Activated CD4-positive, alpha-beta memory T cell treated with anti-CD3 and anti-CD28 coated beads, Interleukin-2, amount 10 ng/mL, durations not matched to agents 7 days and 5 days (primary cell): ENCODE results near the gene BTG1. TPM values are rescaled to one million over a fixed set of nuclear protein-coding genes. Genes with fewer than 3 reads are reported as not detected.

ENCODE experiments used
- CTCF ChIA-PET: fragments of 350-600 bp; sonication (Branson Sonifier 250); formaldehyde crosslinking; loops from one replicate; lab custom pipeline; 2021; ENCODE audit warnings: antibody characterized with exemption, inconsistent platforms; lab: Charles Lee
- POLR2A ChIA-PET: fragments of 350-600 bp; sonication (Branson Sonifier 250); formaldehyde crosslinking; loops from one replicate; lab custom pipeline; 2021; ENCODE audit warnings: antibody characterized with exemption; lab: Charles Lee
- DNase-seq: peaks from one replicate; pipeline ENCODE4 v3.0.0-alpha.2; 2020
- H3K27ac Mint-ChIP-seq: one replicate; pipeline ENCODE4 v1.8.0; 2021; ENCODE audit warnings: mild to moderate bottlenecking, mixed read lengths
- H3K27me3 Mint-ChIP-seq: one replicate; pipeline ENCODE4 v1.8.0; 2021; ENCODE audit warnings: mixed read lengths
- H3K36me3 Mint-ChIP-seq: one replicate; pipeline ENCODE4 v1.8.0; 2021; ENCODE audit warnings: low read depth, mixed read lengths
- H3K4me1 Mint-ChIP-seq: one replicate; pipeline ENCODE4 v1.8.0; 2021; ENCODE audit warnings: mixed read lengths
- H3K4me3 Mint-ChIP-seq: one replicate; pipeline ENCODE4 v1.8.0; 2021; ENCODE audit warnings: mild to moderate bottlenecking, mixed read lengths
- H3K9me3 Mint-ChIP-seq: one replicate; pipeline ENCODE4 v1.8.0; 2021; ENCODE audit warnings: mixed read lengths
- total RNA-seq, 2 experiments: library from RNA; stranded (reverse); gene quantifications; one replicate each; pipeline ENCODE4 v1.2.3, GENCODE V29; 2021

BTG1 gene, protein sequence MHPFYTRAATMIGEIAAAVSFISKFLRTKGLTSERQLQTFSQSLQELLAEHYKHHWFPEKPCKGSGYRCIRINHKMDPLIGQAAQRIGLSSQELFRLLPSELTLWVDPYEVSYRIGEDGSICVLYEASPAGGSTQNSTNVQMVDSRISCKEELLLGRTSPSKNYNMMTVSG
- 100 to 1,000 TPM; 217 to 227 TPM for total RNA-seq

- CTCF ChIA-PET = interaction anchor here (0.6 to 4.8 kb wide), 21 partner anchors 9 to 764 kb away, joined by 3 to 48 read pairs (median 8); no protein-coding TSS in a partner anchor
- Mint-ChIP-seq H3K9me3 (no peaks in the 10 kb centered on the region), H3K27ac (peak within 1 kb of the TSS; percentile 98), H3K36me3 (peaks cover 60% of the 10 kb centered on the region), H3K4me3 (peak within 1 kb of the TSS; percentile 99), H3K4me1 (peaks cover 27% of the 10 kb centered on the region), H3K27me3 (no peaks in the 10 kb centered on the region)
- POLR2A ChIA-PET = interaction anchor here (0.6 to 7.0 kb wide), 79 partner anchors 8 to 1296 kb away, joined by 3 to 397 read pairs (median 5); partner anchors contain the start of genes EEA1 and UBE2N
- peak; percentile 100 for DNase-seq
These were observed at the start of gene BTG1 for GRCh38 chr12:92145731-92146496. Gene BTG1, minus strand, starts transcription at chr12:92145846. Its CDS starts 311 bp downstream, at chr12:92145535.

DNA sequence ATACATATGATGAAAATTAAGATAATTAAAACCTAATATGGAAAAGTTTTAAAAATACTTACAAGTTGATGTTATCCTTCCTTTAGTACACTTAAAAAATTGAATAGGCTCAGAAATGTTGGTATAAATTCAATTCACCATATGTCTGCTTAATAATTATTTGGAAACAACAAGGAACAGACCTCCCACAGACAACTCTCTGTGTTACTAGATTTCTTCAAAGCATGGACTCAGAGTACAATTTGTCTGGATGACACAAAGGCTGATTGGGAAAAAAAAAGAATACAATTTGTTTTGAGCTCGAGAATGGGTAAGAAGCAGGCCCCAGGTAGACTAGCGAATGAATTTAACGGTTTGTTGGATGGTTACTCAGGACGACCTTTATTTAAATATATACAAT lies 48.9 kb upstream of the BTG1 start:
- Mint-ChIP-seq H3K27me3 (no peaks in the 10 kb centered on the region), H3K4me3 (no peak overlapping the region), H3K36me3 (no peaks in the 10 kb centered on the region), H3K27ac (no peak overlapping the region), H3K4me1 (peaks cover 2% of the 10 kb centered on the region), H3K9me3 (peaks cover 6% of the 10 kb centered on the region)
- POLR2A ChIA-PET = interaction anchor here (0.6 kb wide), 1 partner anchor 385 kb away, joined by 4 read pairs; no protein-coding TSS in a partner anchor
- CTCF ChIA-PET = no interaction called here
- no peak for DNase-seq

- CTCF ChIA-PET = no interaction called here
- POLR2A ChIA-PET = no interaction called here
These were observed 48.2 kb upstream of the BTG1 start for GRCh38 chr12:92193846-92194245.

GRCh38 chr12:92193063-92193462 lies 47.4 kb upstream of the BTG1 start:
- Mint-ChIP-seq H3K4me3 (no peak overlapping the region), H3K27me3 (no peaks in the 10 kb centered on the region), H3K9me3 (peaks cover 6% of the 10 kb centered on the region), H3K4me1 (peaks cover 6% of the 10 kb centered on the region), H3K27ac (no peak overlapping the region), H3K36me3 (no peaks in the 10 kb centered on the region)
- DNase-seq = no peak
- CTCF ChIA-PET = no interaction called here
- POLR2A ChIA-PET = no interaction called here

More at GRCh38 chr12:92193846-92194245, 48.2 kb upstream of the BTG1 start:
- no peaks in the 10 kb centered on the region for H3K36me3 Mint-ChIP-seq
- no peak for DNase-seq
- H3K27ac Mint-ChIP-seq = no peak overlapping the region
- H3K4me1 Mint-ChIP-seq = peaks cover 5% of the 10 kb centered on the region
- H3K4me3 Mint-ChIP-seq = no peak overlapping the region
- H3K27me3 Mint-ChIP-seq = no peaks in the 10 kb centered on the region
- peaks cover 6% of the 10 kb centered on the region for H3K9me3 Mint-ChIP-seq

- DNase-seq = no peak
- no peak overlapping the region for H3K27ac Mint-ChIP-seq
- H3K27me3 Mint-ChIP-seq = no peaks in the 10 kb centered on the region
- no peak overlapping the region for H3K4me3 Mint-ChIP-seq
- POLR2A ChIA-PET = no interaction called here
- CTCF ChIA-PET = no interaction called here
- peaks cover 7% of the 10 kb centered on the region for H3K4me1 Mint-ChIP-seq
- H3K9me3 Mint-ChIP-seq = peaks cover 6% of the 10 kb centered on the region
- no peaks in the 10 kb centered on the region for H3K36me3 Mint-ChIP-seq
These were observed 46.7 kb upstream of the BTG1 start for GRCh38 chr12:92192360-92192759.

- no peak overlapping the region for H3K4me3 Mint-ChIP-seq
- H3K27ac Mint-ChIP-seq = no peak overlapping the region
- no peak for DNase-seq
- peaks cover 3% of the 10 kb centered on the region for H3K36me3 Mint-ChIP-seq
- CTCF ChIA-PET = interaction anchor here (0.7 kb wide), 1 partner anchor 764 kb away, joined by 3 read pairs; no protein-coding TSS in a partner anchor
- peaks cover 1% of the 10 kb centered on the region for H3K9me3 Mint-ChIP-seq
- no peaks in the 10 kb centered on the region for H3K27me3 Mint-ChIP-seq
- peaks cover 19% of the 10 kb centered on the region for H3K4me1 Mint-ChIP-seq
- POLR2A ChIA-PET = no interaction called here
These were observed 45.4 kb upstream of the BTG1 start for GRCh38 chr12:92191061-92191460.

DNA sequence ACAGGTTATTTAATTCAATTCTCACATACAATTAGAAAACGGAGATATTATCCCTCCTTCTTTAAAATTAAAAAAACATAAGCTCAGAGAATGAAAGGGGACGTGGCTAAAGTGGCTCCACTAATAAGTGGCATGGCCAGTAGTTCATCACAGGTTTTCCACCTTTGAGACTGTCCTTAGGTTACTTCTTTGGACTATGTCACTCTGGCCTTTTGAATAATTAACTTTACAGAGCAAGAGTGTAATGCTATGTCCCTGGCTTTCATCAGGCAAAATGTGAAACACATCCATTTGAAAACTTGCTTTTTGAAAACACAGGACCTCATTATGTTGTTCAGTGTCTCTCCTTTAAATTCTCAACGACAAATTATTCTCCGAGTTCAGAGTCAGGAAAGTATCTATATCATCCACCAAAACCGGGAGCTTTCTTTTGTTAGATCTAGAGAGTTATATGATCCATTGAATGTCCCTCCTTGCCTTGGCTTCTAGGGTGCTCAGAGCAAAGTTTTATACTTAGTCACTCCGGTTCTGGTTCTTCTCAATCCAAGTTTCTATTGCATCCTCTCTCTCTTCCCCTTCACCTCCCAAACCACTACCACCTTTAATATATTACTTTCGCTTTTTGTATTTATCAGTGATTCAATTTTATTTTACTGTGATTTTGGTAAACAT lies 43.0 kb upstream of the BTG1 start:
- no peak overlapping the region for H3K4me3 Mint-ChIP-seq

DNA sequence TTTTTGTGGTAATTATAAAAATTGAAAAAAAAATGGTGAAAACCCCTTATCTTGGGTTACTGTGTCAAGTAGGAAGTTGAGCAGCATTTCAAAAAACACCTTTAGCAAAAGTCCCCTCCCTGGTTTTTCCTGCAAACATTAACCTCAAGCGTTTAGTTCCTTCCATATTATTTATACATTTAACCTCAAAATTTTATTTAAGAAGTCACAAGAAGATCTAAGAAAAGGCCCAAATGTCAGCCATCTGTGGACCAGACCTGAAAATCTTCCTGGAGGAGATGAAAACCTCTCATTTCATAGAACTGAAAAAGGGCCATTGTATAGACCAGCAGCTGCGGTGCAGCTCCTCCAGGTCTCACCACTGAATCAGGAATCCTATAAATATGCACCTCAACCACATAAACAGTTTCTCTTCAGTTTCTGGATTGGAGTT lies 40.4 kb upstream of the BTG1 start:
- Mint-ChIP-seq H3K9me3 (no peaks in the 10 kb centered on the region), H3K36me3 (peaks cover 6% of the 10 kb centered on the region), H3K27ac (peak overlapping the region; percentile 84), H3K4me3 (peak overlapping the region; percentile 53), H3K27me3 (no peaks in the 10 kb centered on the region), H3K4me1 (peaks cover 49% of the 10 kb centered on the region)
- POLR2A ChIA-PET = interaction anchor here (3.2 kb wide), 1 partner anchor 40 kb away, joined by 44 read pairs; the partner anchor contains the start of gene BTG1
- CTCF ChIA-PET = no interaction called here
- no peak for DNase-seq

More for the DNA sequence above, 43.0 kb upstream of the BTG1 start:
- no peaks in the 10 kb centered on the region for H3K9me3 Mint-ChIP-seq
- H3K27me3 Mint-ChIP-seq = no peaks in the 10 kb centered on the region
- peaks cover 3% of the 10 kb centered on the region for H3K36me3 Mint-ChIP-seq
- ChIA-PET CTCF (no interaction called here), POLR2A (no interaction called here)
- peaks cover 42% of the 10 kb centered on the region for H3K4me1 Mint-ChIP-seq
- H3K27ac Mint-ChIP-seq = no peak overlapping the region
- no peak for DNase-seq

GRCh38 chr12:92185052-92185451 lies 39.4 kb upstream of the BTG1 start:
- Mint-ChIP-seq H3K9me3 (no peaks in the 10 kb centered on the region), H3K27ac (peak overlapping the region; percentile 84)
- CTCF ChIA-PET = interaction anchor here (1.5 kb wide), 1 partner anchor 23 kb away, joined by 7 read pairs; no protein-coding TSS in a partner anchor

GRCh38 chr12:92183575-92183974 lies 37.9 kb upstream of the BTG1 start:
- CTCF ChIA-PET = no interaction called here
- Mint-ChIP-seq H3K9me3 (no peaks in the 10 kb centered on the region), H3K4me1 (peaks cover 43% of the 10 kb centered on the region), H3K36me3 (peaks cover 6% of the 10 kb centered on the region), H3K4me3 (no peak overlapping the region), H3K27me3 (no peaks in the 10 kb centered on the region), H3K27ac (no peak overlapping the region)
- POLR2A ChIA-PET = interaction anchor here (0.6 to 3.2 kb wide), 2 partner anchors 38 to 413 kb away, joined by 3 to 44 read pairs; partner anchors contain the start of gene BTG1
- DNase-seq = no peak

More at GRCh38 chr12:92185052-92185451, 39.4 kb upstream of the BTG1 start:
- Mint-ChIP-seq H3K4me1 (peaks cover 47% of the 10 kb centered on the region), H3K36me3 (peaks cover 6% of the 10 kb centered on the region), H3K27me3 (no peaks in the 10 kb centered on the region), H3K4me3 (peak overlapping the region; percentile 46)
- POLR2A ChIA-PET = interaction anchor here (0.6 to 3.2 kb wide), 4 partner anchors 10 to 70 kb away, joined by 3 to 44 read pairs (median 6); partner anchors contain the start of gene BTG1
- DNase-seq = peak; percentile 52

DNA sequence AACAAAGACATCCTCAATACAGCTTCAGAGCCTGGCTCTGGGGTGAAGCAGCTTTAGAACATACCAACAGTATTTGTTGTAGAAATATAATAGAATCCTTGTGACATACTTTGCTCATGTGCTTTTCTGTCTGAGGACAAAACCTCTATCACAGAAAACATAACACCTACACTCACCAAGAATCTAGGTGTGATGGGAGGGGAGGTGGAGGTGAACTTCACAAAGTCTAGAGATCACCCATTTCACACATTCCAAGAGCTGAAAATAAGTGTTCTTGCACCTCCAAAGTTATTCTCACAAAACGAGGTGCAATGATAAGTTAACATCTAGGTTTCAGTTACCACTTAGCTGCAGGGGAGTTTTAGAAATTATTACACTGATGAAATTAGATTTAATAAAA lies 32.7 kb upstream of the BTG1 start:
- ChIA-PET CTCF (no interaction called here), POLR2A (interaction anchor here (0.8 to 1.9 kb wide), 2 partner anchors 32 to 33 kb away, joined by 3 to 8 read pairs; partner anchors contain the start of gene BTG1)
- Mint-ChIP-seq H3K9me3 (no peaks in the 10 kb centered on the region), H3K4me3 (no peak overlapping the region), H3K4me1 (peaks cover 5% of the 10 kb centered on the region), H3K27ac (no peak overlapping the region), H3K27me3 (no peaks in the 10 kb centered on the region), H3K36me3 (peaks cover 3% of the 10 kb centered on the region)
- no peak for DNase-seq

GRCh38 chr12:92176646-92177045 lies 31.0 kb upstream of the BTG1 start:
- POLR2A ChIA-PET = no interaction called here
- H3K4me1 Mint-ChIP-seq = peaks cover 6% of the 10 kb centered on the region
- CTCF ChIA-PET = no interaction called here
- H3K36me3 Mint-ChIP-seq = no peaks in the 10 kb centered on the region
- H3K27ac Mint-ChIP-seq = no peak overlapping the region
- H3K4me3 Mint-ChIP-seq = no peak overlapping the region
- no peak for DNase-seq
- no peaks in the 10 kb centered on the region for H3K27me3 Mint-ChIP-seq
- H3K9me3 Mint-ChIP-seq = no peaks in the 10 kb centered on the region
